Measurements from ENCODE around the gene ADAM33. TPM values are rescaled to one million over a fixed set of nuclear protein-coding genes. Genes with fewer than 3 reads are reported as not detected.

ADAM33 gene
- total RNA-seq, 1 donor: 11.2 TPM

DNA sequence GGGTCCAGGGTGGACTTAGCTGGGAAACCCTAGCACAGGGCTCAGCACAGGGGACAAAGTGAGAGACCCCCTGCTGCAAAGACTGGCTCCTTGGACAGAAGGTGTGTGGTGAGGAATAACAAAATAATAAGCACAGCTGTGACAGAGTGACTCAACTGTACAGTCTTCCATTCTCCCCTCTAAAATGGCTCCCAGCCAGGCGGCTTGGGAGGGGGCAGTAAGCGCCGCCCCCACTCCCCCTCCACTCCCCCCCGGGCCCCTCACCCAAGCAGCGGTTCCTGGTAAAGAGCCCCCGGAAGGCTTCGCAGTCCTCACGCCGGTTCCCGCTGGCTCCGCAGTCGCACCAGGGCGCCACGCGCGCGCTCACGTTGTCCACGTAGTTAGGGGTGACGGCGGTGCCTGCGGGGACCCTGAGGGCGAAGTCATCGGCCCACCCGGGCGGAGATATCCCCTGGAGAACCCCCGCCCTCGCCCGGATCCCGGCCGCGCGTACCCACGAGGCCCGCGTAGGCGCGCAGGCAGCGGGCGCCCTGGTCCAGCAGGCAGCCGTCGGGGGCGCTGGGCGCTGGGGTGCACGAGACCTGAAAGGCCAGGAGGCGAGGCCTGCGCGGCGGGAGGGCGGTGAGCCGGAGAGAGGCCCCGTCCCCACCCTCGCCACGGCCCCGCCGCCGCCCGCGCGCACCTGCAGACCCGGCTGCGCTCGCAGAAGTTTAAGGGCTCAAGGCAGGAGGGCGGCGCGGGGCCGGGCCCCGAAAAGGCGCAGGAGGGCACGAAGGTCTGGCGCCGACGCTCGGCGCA lies 21.3 kb downstream of the ADAM33 start:
- Histone ChIP-seq H3K27ac (ENCODE audit: low read depth, low read length) (no peak overlapping the region), H3K4me1 (ENCODE audit: insufficient read depth, low read length) (no peaks in the 10 kb centered on the region), H3K36me3 (ENCODE audit: insufficient read depth, low read length) (no peaks in the 10 kb centered on the region), H3K9me3 (ENCODE audit: low read depth, low read length) (no peaks in the 10 kb centered on the region), H2AFZ (ENCODE audit: low read length) (no peak overlapping the region), H3K79me2 (ENCODE audit: insufficient read depth, low read length) (no peaks in the 10 kb centered on the region), H3K27me3 (ENCODE audit: insufficient read depth, low read length) (peaks cover 29% of the 10 kb centered on the region), H3K4me3 (ENCODE audit: insufficient read depth, low read length) (no peak overlapping the region), H3K4me2 (ENCODE audit: insufficient read depth, low read length) (no peak overlapping the region), H4K20me1 (ENCODE audit: insufficient read depth, low read length) (no peaks in the 10 kb centered on the region)
- peak; percentile 69 for DNase-seq (ENCODE audit: insufficient read length, low spot score, missing footprints)
- TF ChIP-seq CTCF (IDR thresholded peaks at IDR 0.05; ENCODE audit: extremely low read depth, low read depth, low read length): no peak

DNA sequence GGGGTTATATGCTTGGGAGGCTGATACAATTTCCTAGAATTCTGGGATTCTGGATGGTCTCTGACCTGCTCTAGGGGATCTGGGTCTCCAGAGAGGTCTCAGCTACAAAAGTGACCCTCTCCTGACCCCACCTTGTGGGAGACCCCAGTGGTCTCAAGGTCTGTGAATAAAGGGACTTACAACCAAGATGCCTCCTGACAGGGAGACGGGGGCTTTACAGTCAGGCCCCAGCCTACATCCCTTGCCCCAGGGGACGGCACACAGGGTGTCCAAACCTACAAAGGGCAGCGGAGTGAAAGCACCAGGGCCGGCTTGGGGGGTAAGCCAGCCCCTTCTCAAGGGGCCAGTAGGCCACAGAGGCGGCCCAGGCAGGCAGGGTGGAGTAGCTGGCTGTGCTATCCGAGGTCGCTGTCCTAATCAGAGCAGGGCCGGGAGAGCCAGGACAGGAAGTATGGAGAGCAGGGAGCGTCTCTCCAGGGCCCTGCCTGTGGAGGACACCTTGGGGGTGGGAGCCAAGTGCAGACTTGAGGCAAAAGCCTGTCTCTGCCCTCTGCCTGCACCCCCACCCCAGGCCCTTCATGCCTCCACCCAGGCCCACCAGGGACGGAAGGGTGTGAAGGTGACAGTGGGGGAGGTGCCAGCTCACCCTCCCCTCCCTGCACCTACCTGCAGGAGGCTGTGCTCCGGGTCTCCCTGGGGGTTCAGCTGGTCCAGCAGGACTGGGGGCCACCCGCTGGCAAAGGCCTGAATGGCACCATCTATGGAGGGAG lies 22.1 kb downstream of the ADAM33 start:
- no peaks in the 10 kb centered on the region for H4K20me1 ChIP-seq (ENCODE audit: insufficient read depth, low read length)
- H3K36me3 ChIP-seq (ENCODE audit: insufficient read depth, low read length): no peaks in the 10 kb centered on the region
- H3K27me3 ChIP-seq (ENCODE audit: insufficient read depth, low read length): peaks cover 29% of the 10 kb centered on the region
- no peaks in the 10 kb centered on the region for H3K79me2 ChIP-seq (ENCODE audit: insufficient read depth, low read length)
- H3K27ac ChIP-seq (ENCODE audit: low read depth, low read length): no peak overlapping the region
- H3K4me2 ChIP-seq (ENCODE audit: insufficient read depth, low read length): no peak overlapping the region
- no peak overlapping the region for H2AFZ ChIP-seq (ENCODE audit: low read length)
- H3K4me1 ChIP-seq (ENCODE audit: insufficient read depth, low read length): no peaks in the 10 kb centered on the region
- peaks cover 3% of the 10 kb centered on the region for H3K9me3 ChIP-seq (ENCODE audit: low read depth, low read length)
- TF ChIP-seq CTCF (IDR thresholded peaks at IDR 0.05; ENCODE audit: extremely low read depth, low read depth, low read length): peak; percentile 7
- DNase-seq (ENCODE audit: insufficient read length, low spot score, missing footprints): peak; percentile 76
- no peak overlapping the region for H3K4me3 ChIP-seq (ENCODE audit: insufficient read depth, low read length)

DNA sequence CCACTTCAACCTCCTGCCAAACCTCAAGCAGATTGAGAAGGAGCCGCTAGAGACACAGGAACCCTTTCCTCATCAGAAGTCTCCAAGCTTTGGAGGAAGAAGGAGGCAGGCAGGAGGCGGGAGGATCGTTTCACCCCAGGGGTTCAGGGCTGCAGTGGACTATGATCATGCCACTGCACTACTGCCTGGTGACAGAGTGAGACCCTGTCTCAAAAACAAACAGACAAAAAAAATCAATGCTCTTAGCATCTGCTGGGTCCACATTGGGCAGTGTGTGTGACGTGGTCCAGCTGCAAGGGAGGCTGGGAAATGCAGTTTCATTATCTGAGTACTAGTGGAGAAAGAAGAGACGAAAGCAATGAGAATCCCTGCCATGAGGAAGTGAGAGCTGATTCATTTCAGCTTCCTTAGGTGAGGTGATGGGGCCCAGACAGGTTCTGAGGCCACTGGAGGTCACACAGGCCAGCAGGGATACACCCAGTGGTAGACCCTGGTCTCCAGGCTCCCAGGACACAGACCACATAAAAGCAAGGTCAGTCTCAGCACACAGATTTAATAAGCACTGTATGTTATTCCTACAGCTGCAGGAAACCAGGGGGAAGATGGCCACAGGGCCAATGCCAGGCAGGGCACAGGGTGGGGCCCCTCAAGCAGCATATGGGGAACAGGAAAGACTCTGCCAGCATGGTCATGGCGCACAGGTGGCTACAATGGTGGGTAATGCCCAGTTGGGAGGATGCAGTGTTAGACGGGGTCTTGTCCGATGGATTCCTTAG lies 22.9 kb downstream of the ADAM33 start:
- Histone ChIP-seq H3K9me3 (ENCODE audit: low read depth, low read length) (peaks cover 3% of the 10 kb centered on the region), H3K27ac (ENCODE audit: low read depth, low read length) (no peak overlapping the region), H4K20me1 (ENCODE audit: insufficient read depth, low read length) (no peaks in the 10 kb centered on the region), H3K79me2 (ENCODE audit: insufficient read depth, low read length) (no peaks in the 10 kb centered on the region), H2AFZ (ENCODE audit: low read length) (no peak overlapping the region), H3K4me3 (ENCODE audit: insufficient read depth, low read length) (no peak overlapping the region), H3K4me2 (ENCODE audit: insufficient read depth, low read length) (no peak overlapping the region), H3K4me1 (ENCODE audit: insufficient read depth, low read length) (no peaks in the 10 kb centered on the region), H3K27me3 (ENCODE audit: insufficient read depth, low read length) (peaks cover 29% of the 10 kb centered on the region), H3K36me3 (ENCODE audit: insufficient read depth, low read length) (no peaks in the 10 kb centered on the region)
- no peak for TF ChIP-seq CTCF (IDR thresholded peaks at IDR 0.05; ENCODE audit: extremely low read depth, low read depth, low read length)
- peak; percentile 81 for DNase-seq (ENCODE audit: insufficient read length, low spot score, missing footprints)
